Measurements from ENCODE around the gene NSUN2. TPM values are rescaled to one million over a fixed set of nuclear protein-coding genes. Genes with fewer than 3 reads are reported as not detected.

The NSUN2 gene
- polyA plus RNA-seq, 1 donor from 2014 or later: 47.5 TPM

- Histone ChIP-seq H3K27me3 (ENCODE audit: insufficient read depth, low read depth, low read length) (peaks cover 17% of the 10 kb centered on the region), H4K20me1 (ENCODE audit: insufficient read depth) (no peaks in the 10 kb centered on the region), H3K27ac (ENCODE audit: low read length) (no peak overlapping the region), H2AFZ (ENCODE audit: low read depth, low read length) (no peak overlapping the region), H3K9me2 (ENCODE audit: insufficient read depth, low read length) (no peaks in the 10 kb centered on the region), H3K36me3 (ENCODE audit: insufficient read depth, low read length) (no peaks in the 10 kb centered on the region), H3K79me2 (replicated peaks; ENCODE audit: insufficient read depth, low read length) (no peaks in the 10 kb centered on the region), H3K9ac (ENCODE audit: low read length) (no peak overlapping the region), H3F3A (ENCODE audit: insufficient read depth, low read length, poor library complexity, severe bottlenecking) (no peaks in the 10 kb centered on the region), H3K9me3 (ENCODE audit: low read length) (no peaks in the 10 kb centered on the region), H3K4me3 (ENCODE audit: low read length) (no peak overlapping the region), H3K4me2 (ENCODE audit: low read length) (no peak overlapping the region)
- TF ChIP-seq REST (IDR thresholded peaks at IDR 0.05; ENCODE audit: borderline replicate concordance) (no peak), TAF1 (IDR thresholded peaks at IDR 0.05; ENCODE audit: low read depth) (no peak), CTCF (IDR thresholded peaks at IDR 0.05; ENCODE audit: poor library complexity, severe bottlenecking) (no peak), EP300 (conservative IDR thresholded peaks at IDR 0.05; ENCODE audit: poor library complexity, severe bottlenecking) (no peak), SMC3 (conservative IDR thresholded peaks at IDR 0.05; ENCODE audit: poor library complexity) (no peak), MXI1 (conservative IDR thresholded peaks at IDR 0.05; ENCODE audit: poor library complexity, severe bottlenecking) (no peak), RAD21 (conservative IDR thresholded peaks at IDR 0.05) (no peak), POLR2AphosphoS5 (IDR thresholded peaks at IDR 0.05) (no peak), EZH2 (IDR thresholded peaks at IDR 0.05; ENCODE audit: borderline replicate concordance, insufficient read depth, low read length, poor library complexity, severe bottlenecking) (no peak)
Measured at GRCh38 chr5:6581559-6582426, 51.1 kb downstream of the NSUN2 start.

- no peaks in the 10 kb centered on the region for H3K9me3 ChIP-seq (ENCODE audit: low read length)
- no peak overlapping the region for H3K4me2 ChIP-seq (ENCODE audit: low read length)
- H2AFZ ChIP-seq (ENCODE audit: low read depth, low read length): no peak overlapping the region
- no peak overlapping the region for H3K27ac ChIP-seq (ENCODE audit: low read length)
- no peaks in the 10 kb centered on the region for H3K9me2 ChIP-seq (ENCODE audit: insufficient read depth, low read length)
- no peaks in the 10 kb centered on the region for H3K36me3 ChIP-seq (ENCODE audit: insufficient read depth, low read length)
- no peaks in the 10 kb centered on the region for H3K79me2 ChIP-seq (replicated peaks; ENCODE audit: insufficient read depth, low read length)
- no peak overlapping the region for H3K9ac ChIP-seq (ENCODE audit: low read length)
- TF ChIP-seq EP300 (conservative IDR thresholded peaks at IDR 0.05; ENCODE audit: poor library complexity, severe bottlenecking) (no peak), SMC3 (conservative IDR thresholded peaks at IDR 0.05; ENCODE audit: poor library complexity) (no peak), TAF1 (IDR thresholded peaks at IDR 0.05; ENCODE audit: low read depth) (no peak), EZH2 (IDR thresholded peaks at IDR 0.05; ENCODE audit: borderline replicate concordance, insufficient read depth, low read length, poor library complexity, severe bottlenecking) (no peak), POLR2AphosphoS5 (IDR thresholded peaks at IDR 0.05) (no peak), CTCF (IDR thresholded peaks at IDR 0.05; ENCODE audit: poor library complexity, severe bottlenecking) (no peak)
- peaks cover 17% of the 10 kb centered on the region for H3K27me3 ChIP-seq (ENCODE audit: insufficient read depth, low read depth, low read length)
- H3F3A ChIP-seq (ENCODE audit: insufficient read depth, low read length, poor library complexity, severe bottlenecking): no peaks in the 10 kb centered on the region
- no peaks in the 10 kb centered on the region for H4K20me1 ChIP-seq (ENCODE audit: insufficient read depth)
- no peak overlapping the region for H3K4me3 ChIP-seq (ENCODE audit: low read length)
Measured at GRCh38 chr5:6581090-6581489, 51.8 kb downstream of the NSUN2 start.

Data from neural cell (in vitro differentiated cells).